ENCODE results near the gene CELF2. TPM values are rescaled to one million over a fixed set of nuclear protein-coding genes. Genes with fewer than 3 reads are reported as not detected.

Gene CELF2
- total RNA-seq, 2 experiments from 2014 or later: 197 to 205 TPM

GRCh38 chr10:11019724-11020547 is 2.3 kb downstream of the CELF2 start:
- H3K27ac Mint-ChIP-seq: no peak overlapping the region
- CTCF ChIA-PET: interaction anchor here (0.9 to 1.1 kb wide), 2 partner anchors 9 to 14 kb away, joined by 3 to 4 read pairs; no protein-coding TSS in a partner anchor

DNA sequence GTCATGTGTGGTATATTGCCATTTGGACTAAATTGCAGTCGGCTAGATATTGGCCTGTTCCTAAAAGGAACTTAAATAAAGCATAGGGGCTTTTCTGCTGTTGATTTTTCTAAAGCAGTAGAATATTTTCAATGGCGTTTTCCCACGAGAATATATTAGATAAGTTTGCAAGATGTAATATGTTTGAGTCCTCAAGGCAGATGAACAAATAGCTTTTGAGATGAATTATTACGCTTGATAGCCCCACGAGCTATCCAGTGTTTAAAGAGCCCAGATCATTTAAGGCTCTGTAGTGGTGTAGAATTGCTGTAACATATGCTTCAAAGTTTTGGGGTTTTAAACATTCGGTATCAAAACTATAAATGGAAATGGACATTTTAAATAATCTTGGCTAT is 2.9 kb downstream of the CELF2 start:
- POLR2A ChIA-PET: interaction anchor here (1.3 kb wide), 1 partner anchor 11 kb away, joined by 4 read pairs; no protein-coding TSS in a partner anchor
- Mint-ChIP-seq H3K27ac (no peak overlapping the region), H3K9me3 (no peaks in the 10 kb centered on the region), H3K27me3 (peaks cover 60% of the 10 kb centered on the region), H3K4me3 (peak overlapping the region; percentile 64), H3K36me3 (ENCODE audit: low read depth) (no peaks in the 10 kb centered on the region), H3K4me1 (ENCODE audit: low read depth) (peaks cover 29% of the 10 kb centered on the region)
- CTCF ChIA-PET: no interaction called here
- Histone ChIP-seq H3K36me3 (ENCODE audit: insufficient read depth, low read length) (no peaks in the 10 kb centered on the region), H3K27me3 (ENCODE audit: control insufficient read depth in 1 of 2, insufficient read depth in 2 of 2, low read length in 2 of 2) (peaks cover 24 to 60% of the 10 kb centered on the region in 2 experiments), H3K4me1 (ENCODE audit: insufficient read depth, low read length) (peaks cover 9% of the 10 kb centered on the region), H3K9me3 (ENCODE audit: control insufficient read depth in 1 of 2, insufficient read depth in 1 of 2, low read length in 2 of 2) (no peaks in the 10 kb centered on the region), H3K27ac (ENCODE audit: low read depth in 1 of 2, low read length in 2 of 2) (no peak overlapping the region), H3K4me3 (ENCODE audit: low read length) (no peak overlapping the region)
- ATAC-seq (ENCODE audit: poor library complexity): no peak
- no peak for DNase-seq
- TF ChIP-seq, protein P1, sequence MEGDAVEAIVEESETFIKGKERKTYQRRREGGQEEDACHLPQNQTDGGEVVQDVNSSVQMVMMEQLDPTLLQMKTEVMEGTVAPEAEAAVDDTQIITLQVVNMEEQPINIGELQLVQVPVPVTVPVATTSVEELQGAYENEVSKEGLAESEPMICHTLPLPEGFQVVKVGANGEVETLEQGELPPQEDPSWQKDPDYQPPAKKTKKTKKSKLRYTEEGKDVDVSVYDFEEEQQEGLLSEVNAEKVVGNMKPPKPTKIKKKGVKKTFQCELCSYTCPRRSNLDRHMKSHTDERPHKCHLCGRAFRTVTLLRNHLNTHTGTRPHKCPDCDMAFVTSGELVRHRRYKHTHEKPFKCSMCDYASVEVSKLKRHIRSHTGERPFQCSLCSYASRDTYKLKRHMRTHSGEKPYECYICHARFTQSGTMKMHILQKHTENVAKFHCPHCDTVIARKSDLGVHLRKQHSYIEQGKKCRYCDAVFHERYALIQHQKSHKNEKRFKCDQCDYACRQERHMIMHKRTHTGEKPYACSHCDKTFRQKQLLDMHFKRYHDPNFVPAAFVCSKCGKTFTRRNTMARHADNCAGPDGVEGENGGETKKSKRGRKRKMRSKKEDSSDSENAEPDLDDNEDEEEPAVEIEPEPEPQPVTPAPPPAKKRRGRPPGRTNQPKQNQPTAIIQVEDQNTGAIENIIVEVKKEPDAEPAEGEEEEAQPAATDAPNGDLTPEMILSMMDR (IDR thresholded peaks at IDR 0.05): no peak
- intact Hi-C loops (cut with DNase I, micrococcal nuclease): no loop called here

More at GRCh38 chr10:11019724-11020547, 2.3 kb downstream of the CELF2 start:
- no peak for DNase-seq
- peak overlapping the region; percentile 79 for H3K4me3 Mint-ChIP-seq
- no peaks in the 10 kb centered on the region for H3K36me3 ChIP-seq (ENCODE audit: insufficient read depth, low read length)
- no peak overlapping the region for H3K27ac ChIP-seq (ENCODE audit: low read depth in 1 of 2, low read length in 2 of 2)
- no peaks in the 10 kb centered on the region for H3K9me3 Mint-ChIP-seq
- H3K4me1 Mint-ChIP-seq (ENCODE audit: low read depth): peaks cover 29% of the 10 kb centered on the region
- no peaks in the 10 kb centered on the region for H3K36me3 Mint-ChIP-seq (ENCODE audit: low read depth)
- H3K9me3 ChIP-seq (ENCODE audit: control insufficient read depth in 1 of 2, insufficient read depth in 1 of 2, low read length in 2 of 2): no peaks in the 10 kb centered on the region
- H3K27me3 ChIP-seq (ENCODE audit: control insufficient read depth in 1 of 2, insufficient read depth in 2 of 2, low read length in 2 of 2): peaks cover 24 to 66% of the 10 kb centered on the region in 2 experiments
- POLR2A ChIA-PET: interaction anchor here (1.3 to 2.7 kb wide), 3 partner anchors 10 to 130 kb away, joined by 3 to 11 read pairs (median 4); no protein-coding TSS in a partner anchor
- peaks cover 66% of the 10 kb centered on the region for H3K27me3 Mint-ChIP-seq
- intact Hi-C loops (cut with DNase I, micrococcal nuclease): loop anchor here (10.0 kb wide), 2 partner anchors 145 to 245 kb away; no protein-coding TSS in a partner anchor
- TF ChIP-seq, protein P1 (IDR thresholded peaks at IDR 0.05): no peak
- no peak for ATAC-seq (ENCODE audit: poor library complexity)
- no peak overlapping the region for H3K4me3 ChIP-seq (ENCODE audit: low read length)
- peaks cover 9% of the 10 kb centered on the region for H3K4me1 ChIP-seq (ENCODE audit: insufficient read depth, low read length)

DNA sequence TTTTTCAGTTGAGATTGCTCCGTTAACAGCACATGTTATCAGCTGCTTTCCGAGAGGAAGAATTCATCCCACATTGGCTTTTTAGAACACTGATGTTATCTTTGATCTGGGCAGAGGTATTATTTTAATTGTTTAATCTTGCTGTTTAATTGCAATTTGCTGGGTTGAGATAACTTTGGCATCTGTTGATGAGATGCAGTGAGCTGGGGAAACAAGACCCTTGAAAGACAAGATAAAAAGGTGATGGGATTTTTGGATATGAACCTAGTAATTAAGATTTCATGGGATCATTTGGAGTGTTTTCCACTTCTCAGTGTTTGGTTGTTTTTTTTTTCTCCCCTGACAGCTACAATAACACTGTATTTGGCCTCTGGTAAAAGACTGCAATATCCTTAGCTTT is 4.5 kb downstream of the CELF2 start:
- Histone ChIP-seq H3K4me3 (ENCODE audit: low read length) (no peak overlapping the region), H3K27me3 (ENCODE audit: control insufficient read depth in 1 of 2, insufficient read depth in 2 of 2, low read length in 2 of 2) (peaks cover 15 to 43% of the 10 kb centered on the region in 2 experiments), H3K36me3 (ENCODE audit: insufficient read depth, low read length) (no peaks in the 10 kb centered on the region), H3K27ac (ENCODE audit: low read depth in 1 of 2, low read length in 2 of 2) (no peak overlapping the region), H3K9me3 (ENCODE audit: control insufficient read depth in 1 of 2, insufficient read depth in 1 of 2, low read length in 2 of 2) (no peaks in the 10 kb centered on the region), H3K4me1 (ENCODE audit: insufficient read depth, low read length) (peaks cover 8% of the 10 kb centered on the region)
- H3K36me3 Mint-ChIP-seq (ENCODE audit: low read depth): no peaks in the 10 kb centered on the region
- H3K4me3 Mint-ChIP-seq: no peak overlapping the region
- peaks cover 25% of the 10 kb centered on the region for H3K4me1 Mint-ChIP-seq (ENCODE audit: low read depth)
- peaks cover 48% of the 10 kb centered on the region for H3K27me3 Mint-ChIP-seq
- CTCF ChIA-PET: interaction anchor here (0.7 kb wide), 1 partner anchor 100 kb away, joined by 3 read pairs; no protein-coding TSS in a partner anchor
- H3K9me3 Mint-ChIP-seq: no peaks in the 10 kb centered on the region
- no peak overlapping the region for H3K27ac Mint-ChIP-seq
- ATAC-seq (ENCODE audit: poor library complexity) (no peak), DNase-seq (no peak)
- intact Hi-C loops (cut with DNase I, micrococcal nuclease): no loop called here
- POLR2A ChIA-PET: interaction anchor here (0.7 kb wide), 1 partner anchor 266 kb away, joined by 5 read pairs; no protein-coding TSS in a partner anchor
- TF ChIP-seq, protein P1 (IDR thresholded peaks at IDR 0.05): no peak
